ENCODE data around the gene CA11. TPM values are rescaled to one million over a fixed set of nuclear protein-coding genes. Genes with fewer than 3 reads are reported as not detected.

Gene CA11
- total RNA-seq, 1 donor from 2014 or later, result 9.5 TPM

GRCh38 chr19:48645620-48646000 is 377 bp downstream of the CA11 start:
- peak overlapping the region; percentile 56 for H3K4me3 ChIP-seq
- peak overlapping the region; percentile 66 for H3K27ac ChIP-seq
- no peak for DNase-seq
- no peaks in the 10 kb centered on the region for H3K9me3 ChIP-seq
- no peaks in the 10 kb centered on the region for H3K27me3 ChIP-seq
- intact Hi-C loops (cut with DNase I), result no loop called here
- peaks cover 21% of the 10 kb centered on the region for H3K4me1 ChIP-seq
- no peaks in the 10 kb centered on the region for H3K36me3 ChIP-seq
- peak; percentile 1 for ATAC-seq
- TF ChIP-seq, protein P1, sequence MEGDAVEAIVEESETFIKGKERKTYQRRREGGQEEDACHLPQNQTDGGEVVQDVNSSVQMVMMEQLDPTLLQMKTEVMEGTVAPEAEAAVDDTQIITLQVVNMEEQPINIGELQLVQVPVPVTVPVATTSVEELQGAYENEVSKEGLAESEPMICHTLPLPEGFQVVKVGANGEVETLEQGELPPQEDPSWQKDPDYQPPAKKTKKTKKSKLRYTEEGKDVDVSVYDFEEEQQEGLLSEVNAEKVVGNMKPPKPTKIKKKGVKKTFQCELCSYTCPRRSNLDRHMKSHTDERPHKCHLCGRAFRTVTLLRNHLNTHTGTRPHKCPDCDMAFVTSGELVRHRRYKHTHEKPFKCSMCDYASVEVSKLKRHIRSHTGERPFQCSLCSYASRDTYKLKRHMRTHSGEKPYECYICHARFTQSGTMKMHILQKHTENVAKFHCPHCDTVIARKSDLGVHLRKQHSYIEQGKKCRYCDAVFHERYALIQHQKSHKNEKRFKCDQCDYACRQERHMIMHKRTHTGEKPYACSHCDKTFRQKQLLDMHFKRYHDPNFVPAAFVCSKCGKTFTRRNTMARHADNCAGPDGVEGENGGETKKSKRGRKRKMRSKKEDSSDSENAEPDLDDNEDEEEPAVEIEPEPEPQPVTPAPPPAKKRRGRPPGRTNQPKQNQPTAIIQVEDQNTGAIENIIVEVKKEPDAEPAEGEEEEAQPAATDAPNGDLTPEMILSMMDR (IDR thresholded peaks at IDR 0.05), result no peak

DNA sequence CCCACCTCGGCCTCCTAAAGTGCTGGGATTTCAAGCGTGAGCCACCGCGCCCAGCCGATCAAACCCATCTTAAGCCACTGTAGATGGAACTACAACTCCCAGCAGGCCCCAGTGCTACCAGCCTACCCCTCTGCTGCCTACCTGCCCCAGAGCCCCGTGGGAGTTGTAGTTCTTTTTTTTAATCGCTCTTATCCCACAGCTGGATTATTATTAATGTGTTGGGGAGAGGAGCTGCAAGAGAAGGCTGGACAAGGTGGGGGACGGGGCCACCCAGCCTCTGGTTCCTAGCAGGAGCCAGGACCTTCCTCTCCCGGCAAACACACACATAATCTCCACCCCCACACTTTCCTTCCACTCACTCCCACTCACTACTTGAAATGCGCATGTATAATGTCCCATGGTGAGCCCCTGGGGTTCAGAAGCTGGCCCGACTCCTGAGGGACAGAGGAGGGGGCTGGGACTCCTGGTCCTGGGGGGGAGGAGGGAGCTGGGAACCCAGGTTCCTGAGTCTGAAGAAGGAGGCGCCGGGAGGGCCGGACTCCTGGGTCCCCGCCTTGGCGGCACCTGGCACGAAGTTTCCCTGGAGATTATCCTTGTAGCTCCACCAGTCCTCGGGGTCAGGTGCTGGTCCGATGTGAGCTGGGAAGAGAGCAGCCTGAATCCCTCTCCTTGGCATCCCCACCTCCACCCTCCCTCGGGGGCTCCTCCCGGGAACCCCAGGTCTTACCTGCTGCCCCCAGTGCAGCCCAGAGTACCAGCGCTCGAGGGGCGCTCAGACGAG is 958 bp downstream of the CA11 start:
- intact Hi-C loops (cut with DNase I), result no loop called here
- no peaks in the 10 kb centered on the region for H3K27me3 ChIP-seq
- peaks cover 21% of the 10 kb centered on the region for H3K4me1 ChIP-seq
- no peaks in the 10 kb centered on the region for H3K9me3 ChIP-seq
- TF ChIP-seq, protein P1 (IDR thresholded peaks at IDR 0.05), result no peak
- peak overlapping the region; percentile 56 for H3K4me3 ChIP-seq
- peak; percentile 82 for ATAC-seq
- H3K36me3 ChIP-seq, result no peaks in the 10 kb centered on the region
- peak; percentile 78 for DNase-seq
- H3K27ac ChIP-seq, result peak overlapping the region; percentile 66

DNA sequence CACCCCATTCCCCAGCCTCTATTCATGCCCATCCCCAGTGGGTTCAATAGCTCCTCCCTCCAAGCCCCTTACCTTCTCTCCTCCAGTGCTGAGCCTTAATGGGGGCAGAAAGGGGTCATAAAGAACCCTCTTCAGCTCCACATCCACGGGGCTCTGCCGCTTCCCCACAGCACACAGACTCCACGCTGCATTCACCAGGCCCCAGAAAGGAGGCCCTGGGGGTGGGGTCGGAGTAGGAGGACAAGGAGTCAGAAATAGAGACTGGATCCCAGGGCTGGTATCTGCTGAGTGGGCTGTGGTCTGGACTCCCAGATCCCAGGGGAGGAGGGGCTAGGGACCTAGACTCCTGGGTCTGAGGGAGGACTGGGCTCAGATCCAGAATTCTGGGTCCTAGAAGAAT is 1.6 kb downstream of the CA11 start:
- Histone ChIP-seq H3K27me3 (no peaks in the 10 kb centered on the region), H3K4me1 (peaks cover 17% of the 10 kb centered on the region), H3K36me3 (no peaks in the 10 kb centered on the region), H3K9me3 (no peaks in the 10 kb centered on the region), H3K27ac (no peak overlapping the region), H3K4me3 (no peak overlapping the region)
- DNase-seq (no peak), ATAC-seq (no peak)
- TF ChIP-seq, protein P1 (IDR thresholded peaks at IDR 0.05), result no peak
- intact Hi-C loops (cut with DNase I), result no loop called here

- Histone ChIP-seq H3K9me3 (no peaks in the 10 kb centered on the region), H3K4me1 (peaks cover 20% of the 10 kb centered on the region), H3K27me3 (no peaks in the 10 kb centered on the region), H3K27ac (no peak overlapping the region), H3K36me3 (no peaks in the 10 kb centered on the region), H3K4me3 (no peak overlapping the region)
- no peak for ATAC-seq
- TF ChIP-seq, protein P1 (IDR thresholded peaks at IDR 0.05), result no peak
- intact Hi-C loops (cut with DNase I), result no loop called here
- DNase-seq, result no peak
Observed at GRCh38 chr19:48642862-48643261, 3.1 kb downstream of the CA11 start.

DNA sequence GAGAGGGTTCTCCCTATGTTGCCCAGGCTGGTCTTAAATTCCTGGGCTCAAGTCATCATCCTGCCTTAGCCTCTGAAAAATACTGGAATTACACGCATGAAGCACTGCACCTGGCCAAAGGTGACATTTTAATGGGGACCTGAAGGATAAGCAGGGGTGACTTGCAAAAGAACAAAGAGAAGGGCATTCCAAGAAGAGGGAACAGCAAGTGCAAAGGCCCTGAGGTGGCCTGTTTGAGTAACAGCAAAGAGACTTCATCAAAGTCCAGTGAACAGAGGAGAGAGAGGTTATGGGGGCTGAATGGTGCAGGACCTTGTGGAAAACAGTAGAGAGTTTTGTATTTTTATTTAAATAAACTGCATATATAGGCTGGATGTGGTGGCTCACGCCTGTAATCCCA is 4.1 kb downstream of the CA11 start:
- DNase-seq (no peak), ATAC-seq (no peak)
- intact Hi-C loops (cut with DNase I), result no loop called here
- Histone ChIP-seq H3K4me3 (no peak overlapping the region), H3K4me1 (peaks cover 20% of the 10 kb centered on the region), H3K9me3 (no peaks in the 10 kb centered on the region), H3K36me3 (no peaks in the 10 kb centered on the region), H3K27me3 (no peaks in the 10 kb centered on the region), H3K27ac (no peak overlapping the region)
- TF ChIP-seq, protein P1 (IDR thresholded peaks at IDR 0.05), result no peak

Data from upper lobe of right lung (tissue), 1 donor.